Measurements from ENCODE around the gene KIF3B.
"Not testable (repeated sequence)": the region's sequence is repeated elsewhere in the genome, so short reads cannot be mapped to it uniquely, and the experiment has no call there.

The KIF3B gene

DNA sequence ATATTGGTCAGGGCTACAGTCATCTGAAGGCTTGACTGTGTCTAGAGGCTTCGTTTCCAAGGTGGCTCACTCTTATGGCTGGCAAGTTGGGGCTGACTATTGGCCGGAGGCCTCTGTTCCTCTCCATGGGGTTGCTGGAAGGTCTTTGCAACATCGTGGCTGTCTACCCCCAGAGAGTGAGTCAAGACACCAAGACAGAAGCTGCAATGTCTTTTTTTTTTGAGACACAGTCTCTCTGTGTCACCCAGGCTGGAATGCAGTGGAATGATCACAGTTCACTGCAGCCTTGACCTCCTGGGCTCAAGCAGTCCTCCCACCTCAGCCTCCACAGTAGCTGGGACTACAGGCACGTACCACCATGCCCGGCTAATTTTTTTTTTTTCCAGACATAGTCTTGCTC is 29.4 kb upstream of the KIF3B start:
- DNase-seq (ENCODE audit: low read depth, low spot score), result no peak

- no peak for DNase-seq (ENCODE audit: low read depth, low spot score)
Observed at GRCh38 chr20:32249030-32249738, 28.3 kb upstream of the KIF3B start.

GRCh38 chr20:32251470-32251869 is 26.0 kb upstream of the KIF3B start:
- DNase-seq (ENCODE audit: low read depth, low spot score), result no peak

GRCh38 chr20:32252189-32252588 is 25.3 kb upstream of the KIF3B start:
- no peak for DNase-seq (ENCODE audit: low read depth, low spot score)

DNA sequence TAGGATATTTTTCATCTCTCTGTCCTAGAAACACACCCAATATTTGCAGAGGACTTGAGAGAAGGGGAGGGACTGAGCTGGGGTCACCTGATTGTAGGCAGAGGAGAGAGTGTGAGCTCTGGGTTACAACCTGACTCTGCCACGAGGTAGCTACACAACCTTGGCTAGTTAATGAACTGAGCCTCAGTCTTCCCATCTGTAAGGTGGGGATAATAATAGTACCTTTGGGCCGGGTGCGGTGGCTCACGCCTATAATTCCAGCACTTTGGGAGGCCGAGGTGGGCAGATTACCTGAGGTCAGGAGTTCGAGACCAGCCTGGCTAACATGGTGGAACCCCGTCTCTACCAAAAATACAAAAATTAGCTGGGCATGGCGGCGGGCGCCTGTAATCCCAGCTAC is 16.5 kb upstream of the KIF3B start:
- not testable (repeated sequence) for DNase-seq (ENCODE audit: low read depth, low spot score)

- DNase-seq (ENCODE audit: low read depth, low spot score), result no peak
Observed at GRCh38 chr20:32261644-32262043, 15.8 kb upstream of the KIF3B start.

DNA sequence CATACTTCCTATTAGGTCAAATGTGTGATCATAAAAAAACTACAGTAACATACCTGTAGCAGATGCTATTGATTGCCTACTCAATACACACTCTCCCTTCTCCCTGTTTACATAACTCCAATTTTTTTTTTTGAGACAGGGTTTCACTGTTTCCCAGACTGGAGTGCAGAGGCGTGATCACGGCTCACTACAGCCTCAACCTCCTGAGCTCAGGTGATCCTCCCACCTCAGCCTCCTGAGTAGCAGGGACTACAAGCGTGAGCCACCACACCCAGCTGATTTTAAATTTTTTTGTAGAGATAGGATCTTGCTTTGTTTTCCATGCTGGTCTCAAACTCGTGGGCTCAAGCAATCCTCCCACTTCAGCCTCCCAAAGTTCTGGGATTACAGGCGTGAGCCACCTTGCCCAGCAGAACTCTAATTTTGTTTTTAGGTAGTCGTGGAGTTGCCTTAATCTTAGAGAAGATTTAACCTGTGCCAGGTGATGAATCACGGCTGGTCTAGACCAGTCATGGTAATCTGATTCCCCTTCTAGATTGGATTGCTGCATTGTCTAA is 14.0 kb upstream of the KIF3B start:
- DNase-seq (ENCODE audit: low read depth, low spot score), result no peak

GRCh38 chr20:32271620-32272019 is 5.8 kb upstream of the KIF3B start:
- no peak for DNase-seq (ENCODE audit: low read depth, low spot score)

- DNase-seq (ENCODE audit: low read depth, low spot score), result no peak
Observed at GRCh38 chr20:32274359-32274758, 3.1 kb upstream of the KIF3B start.

DNA sequence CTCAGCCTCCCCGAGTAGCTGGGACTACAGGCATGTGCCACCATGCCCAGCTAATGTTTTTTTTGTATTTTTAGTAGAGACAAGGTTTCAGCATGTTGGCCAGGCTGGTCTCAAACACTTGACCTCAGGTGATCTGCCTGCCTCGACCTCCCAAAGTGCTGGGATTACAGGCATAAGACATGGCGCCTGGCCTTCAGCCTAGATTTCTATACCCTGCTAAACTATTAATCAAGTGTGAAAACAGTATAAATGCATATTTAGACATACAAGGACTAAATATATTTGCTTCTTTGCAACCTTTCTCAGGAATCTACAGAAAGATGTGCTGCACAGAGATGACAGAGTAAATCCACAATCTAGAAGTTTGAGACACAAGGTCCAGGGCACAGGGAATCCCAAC is 2.3 kb upstream of the KIF3B start:
- DNase-seq (ENCODE audit: low read depth, low spot score), result not testable (repeated sequence)

DNA sequence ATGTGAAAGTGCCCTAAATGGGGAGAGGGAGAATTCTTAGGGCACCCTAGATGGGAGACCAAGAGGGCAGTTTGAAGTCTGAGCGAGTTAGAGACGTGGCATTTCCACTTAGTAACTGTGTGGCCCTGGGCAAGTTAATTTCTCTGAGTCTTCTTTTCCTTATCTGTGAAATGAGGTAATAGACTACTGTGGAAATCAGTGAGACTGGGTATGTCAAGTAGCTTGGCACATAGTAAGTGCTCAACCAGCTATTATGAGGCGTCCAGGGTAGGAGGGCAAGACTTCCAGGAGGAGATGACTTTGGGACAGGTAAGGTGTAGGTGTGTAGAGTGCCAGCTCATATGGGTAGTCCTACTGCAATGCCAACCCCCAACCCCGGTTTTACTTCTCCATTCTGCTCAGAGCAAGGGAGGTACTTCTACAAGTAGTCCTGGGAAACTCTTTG is 770 bp downstream of the KIF3B start:
- DNase-seq (ENCODE audit: low read depth, low spot score), result no peak

DNA sequence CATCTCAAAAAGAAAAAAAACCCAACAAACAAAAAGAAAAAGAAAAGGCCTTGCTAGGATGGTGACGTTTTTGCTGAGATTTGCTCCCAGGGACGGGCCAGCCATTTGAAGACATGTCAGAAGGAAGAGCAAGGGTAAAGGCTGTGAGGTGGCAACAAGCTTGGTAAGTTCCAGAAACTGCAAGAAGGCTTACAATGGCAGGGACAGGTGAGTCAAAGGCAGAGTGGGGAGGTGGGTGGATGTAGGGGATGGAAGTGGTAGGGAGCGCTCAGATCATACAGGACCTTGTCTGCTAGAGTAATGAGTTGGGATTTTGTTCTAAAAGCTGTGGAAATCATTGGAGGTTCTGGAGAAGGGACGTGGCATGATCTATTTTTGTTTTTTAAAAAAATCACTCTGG is 4.3 kb downstream of the KIF3B start:
- no peak for DNase-seq (ENCODE audit: low read depth, low spot score)

DNA sequence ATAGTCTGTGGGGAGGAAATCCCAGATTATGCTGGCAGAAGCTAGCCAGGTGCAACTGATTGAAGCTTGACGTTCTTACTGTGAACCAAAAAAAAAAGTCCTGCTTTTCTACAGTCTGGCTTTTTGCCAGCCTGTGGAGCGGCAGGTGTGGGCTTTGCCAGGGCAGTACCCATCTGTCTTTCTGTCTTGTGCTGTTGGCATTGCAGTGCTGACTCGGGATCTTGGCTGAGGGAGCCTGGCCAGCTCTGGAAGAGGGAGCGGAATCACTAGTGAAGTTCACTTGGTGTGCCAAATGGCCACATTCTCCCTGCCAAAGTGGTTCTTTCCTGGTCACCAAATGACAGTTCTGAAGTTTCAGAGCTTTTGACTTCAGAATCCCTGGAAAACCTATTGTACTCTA is 5.0 kb downstream of the KIF3B start:
- no peak for DNase-seq (ENCODE audit: low read depth, low spot score)

GRCh38 chr20:32285082-32285620 is 7.7 kb downstream of the KIF3B start:
- no peak for DNase-seq (ENCODE audit: low read depth, low spot score)

- no peak for DNase-seq (ENCODE audit: low read depth, low spot score)
Observed at GRCh38 chr20:32285621-32286371, 8.3 kb downstream of the KIF3B start.

GRCh38 chr20:32287231-32287638 is 9.8 kb downstream of the KIF3B start:
- DNase-seq (ENCODE audit: low read depth, low spot score), result no peak

DNA sequence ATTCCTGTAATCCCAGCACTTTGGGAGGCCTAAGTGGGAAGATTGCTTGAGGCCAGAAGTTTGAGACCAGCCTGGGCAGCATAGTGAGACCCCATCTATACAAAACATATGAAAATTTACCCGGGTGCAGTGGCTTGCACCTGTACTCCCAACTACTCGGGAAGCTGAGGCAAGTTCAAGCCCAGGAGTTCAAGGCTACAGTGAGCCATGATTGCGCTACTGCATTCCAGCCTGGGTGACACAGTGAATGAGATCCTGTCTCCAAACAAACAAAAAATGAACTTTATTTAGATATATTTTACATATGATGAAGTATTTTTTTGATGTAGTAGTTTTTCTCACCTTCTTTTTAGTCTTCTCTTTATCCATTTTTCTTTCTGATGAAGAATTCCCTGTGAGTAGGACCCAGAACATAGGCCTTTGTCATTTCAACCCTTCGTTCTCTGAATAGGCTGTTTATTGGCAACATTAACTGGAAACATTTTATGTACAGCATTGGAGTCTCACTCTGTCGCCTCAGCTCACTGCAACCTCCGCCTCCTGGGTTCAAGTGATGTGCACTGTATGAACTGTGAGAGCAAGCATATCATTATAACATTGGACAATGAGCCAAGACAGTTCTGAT is 10.9 kb downstream of the KIF3B start:
- no peak for DNase-seq (ENCODE audit: low read depth, low spot score)

- not testable (repeated sequence) for DNase-seq (ENCODE audit: low read depth, low spot score)
Observed at GRCh38 chr20:32289299-32289660, 11.8 kb downstream of the KIF3B start.

- no peak for DNase-seq (ENCODE audit: low read depth, low spot score)
Observed at GRCh38 chr20:32289661-32290431, 12.4 kb downstream of the KIF3B start.

DNA sequence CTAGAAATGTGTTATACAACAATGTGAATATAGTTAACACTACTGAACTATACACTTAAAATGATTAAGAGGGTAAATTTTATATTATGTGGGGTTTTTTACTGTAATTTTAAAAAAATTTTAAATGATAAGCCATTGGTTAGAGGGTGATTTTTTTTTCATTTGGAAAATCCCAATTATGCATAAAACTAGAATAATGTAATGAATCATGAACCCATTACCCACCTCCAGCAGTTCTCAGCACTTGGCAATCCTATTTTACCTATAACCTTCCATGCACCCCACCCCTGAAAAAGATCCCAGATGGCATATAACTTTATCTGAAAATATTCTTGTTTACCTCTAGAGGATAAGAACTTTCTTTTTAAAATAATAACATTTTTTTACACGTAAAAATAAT is 13.7 kb downstream of the KIF3B start:
- no peak for DNase-seq (ENCODE audit: low read depth, low spot score)

- DNase-seq (ENCODE audit: low read depth, low spot score), result no peak
Observed at GRCh38 chr20:32292548-32292947, 15.1 kb downstream of the KIF3B start.

All from smooth muscle cell of the brain vasculature (primary cell).